Motor neuron (in vitro differentiated cells): Measurements from ENCODE around the gene TSPAN8. TPM values are rescaled to one million over a fixed set of nuclear protein-coding genes. Genes with fewer than 3 reads are reported as not detected.
"Not testable (repeated sequence)": the region's sequence is repeated elsewhere in the genome, so short reads cannot be mapped to it uniquely, and the experiment has no call there.

Source experiments
- ATAC-seq, 8 experiments: fragments of 200-7000 bp; cut with Tn5 transposase; replicated peaks in 6 of 8; 2 replicates each; pipeline ENCODE4 v1.8.0; 2021; ENCODE audit warnings: mild to moderate bottlenecking in 8 of 8, moderate library complexity in 8 of 8
- H3K27ac ChIP-seq, 2 donors: fragments of 250-450 bp; sonication (Bioruptor Pico); 2 replicates each; pipeline ENCODE4 v1.9.0; 2021; ENCODE audit warnings: antibody characterized with exemption in 2 of 2, mild to moderate bottlenecking in 2 of 2, moderate library complexity in 1 of 2
- H3K4me1 ChIP-seq, 2 donors: fragments of 250-450 bp; sonication (Bioruptor Pico); replicated peaks in 1 of 2; 2 replicates each; pipeline ENCODE4 v1.6.1; 2021; ENCODE audit warnings: antibody characterized with exemption in 2 of 2, mild to moderate bottlenecking in 2 of 2, moderate library complexity in 1 of 2
- H3K4me3 ChIP-seq, 5 donors: fragments of 250-450 bp; sonication (Bioruptor Pico); 2 replicates each; pipeline ENCODE4 v1.9.0; 2021; ENCODE audit warnings: antibody characterized with exemption in 5 of 5, mild to moderate bottlenecking in 5 of 5, moderate library complexity in 4 of 5
- WGBS, 10 experiments: fragments of 450-650 bp; shearing (Covaris generic); methylation state at CpG; one replicate each; pipeline ENCODE4 v1.0.0; 2022; 5-methylcytosine and 5-hydroxymethylcytosine counted together
- in situ Hi-C, 9 experiments: fragments of 400-800 bp; cut with MboI; loops; one replicate each; pipeline ENCODE4 v1.15.0; 2021; ENCODE audit warnings: low sequenced_read_pairs in 9 of 9, low pct_unique_long_range_greater_than_20kb in 2 of 9; ENCODE audit not compliant: unreplicated experiment in 9 of 9
- total RNA-seq, 8 experiments: library from RNA; unstranded; fragments of 300-600 nt; gene quantifications; 2 replicates each; pipeline versions ENCODE4 v1.2.3 to v1.2.4, GENCODE V29; 2022

TSPAN8 gene
- total RNA-seq, 8 experiments from 2014 or later: 0.11 to 0.25 (median 0.21) TPM; not detected in 5

- in situ Hi-C loops: no loop called here
- ATAC-seq: no peak
- WGBS, 10 experiments: 0 to 100% (median 59%) methylated on average over 1 to 2 of the region's 2 CpGs; no CpG with 5 or more reads in 2 of the 10 experiments
Measured at GRCh38 chr12:71135077-71135811, 22.6 kb downstream of the TSPAN8 start.

GRCh38 chr12:71134405-71134804 is 23.4 kb downstream of the TSPAN8 start:
- no peak overlapping the region for H3K4me3 ChIP-seq
- ATAC-seq: no peak
- WGBS, 10 experiments: 0 to 73% (median 44%) methylated on average over 1 to 2 of the region's 2 CpGs

More at GRCh38 chr12:71135077-71135811, 22.6 kb downstream of the TSPAN8 start:
- Histone ChIP-seq H3K27ac (no peak overlapping the region), H3K4me3 (no peak overlapping the region), H3K4me1 (no peaks in the 10 kb centered on the region)

GRCh38 chr12:71130521-71131069 is 27.2 kb downstream of the TSPAN8 start:
- Histone ChIP-seq H3K4me3 (no peak overlapping the region), H3K27ac (no peak overlapping the region), H3K4me1 (no peaks in the 10 kb centered on the region)
- no peak for ATAC-seq
- in situ Hi-C loops: no loop called here
- 0 to 33% (median 0%) methylated on average over 1 of the region's 1 CpG; no CpG with 5 or more reads in 1 of the 10 experiments for WGBS, 10 experiments

More at GRCh38 chr12:71134405-71134804, 23.4 kb downstream of the TSPAN8 start:
- in situ Hi-C loops: no loop called here
- Histone ChIP-seq H3K27ac (no peak overlapping the region), H3K4me1 (no peaks in the 10 kb centered on the region)

- Histone ChIP-seq H3K4me1 (no peaks in the 10 kb centered on the region), H3K4me3 (no peak overlapping the region), H3K27ac (no peak overlapping the region)
- WGBS, 10 experiments: 15 to 82% (median 47%) methylated on average over 1 to 2 of the region's 2 CpGs
- ATAC-seq: no peak
- in situ Hi-C loops: no loop called here
Measured at GRCh38 chr12:71129364-71129763, 28.4 kb downstream of the TSPAN8 start.

GRCh38 chr12:71128191-71128788 is 29.5 kb downstream of the TSPAN8 start:
- in situ Hi-C loops: no loop called here
- Histone ChIP-seq H3K27ac (no peak overlapping the region), H3K4me3 (no peak overlapping the region), H3K4me1 (no peaks in the 10 kb centered on the region)
- 0 to 83% (median 14%) methylated on average over 1 of the region's 1 CpG; no CpG with 5 or more reads in 3 of the 10 experiments for WGBS, 10 experiments
- no peak for ATAC-seq

GRCh38 chr12:71125949-71126348 is 31.9 kb downstream of the TSPAN8 start:
- WGBS, 10 experiments: 33 to 100% (median 88%) methylated on average over 1 of the region's 1 CpG; no CpG with 5 or more reads in 3 of the 10 experiments
- in situ Hi-C loops: no loop called here
- H3K27ac ChIP-seq: no peak overlapping the region
- no peaks in the 10 kb centered on the region for H3K4me1 ChIP-seq
- no peak overlapping the region for H3K4me3 ChIP-seq
- ATAC-seq: no peak

- ATAC-seq: peak in 3 of 8 experiments; percentile 44 to 58 (median 51)
- H3K4me3 ChIP-seq: no peak overlapping the region
- 0 to 83% (median 20%) methylated on average over 1 to 2 of the region's 2 CpGs; no CpG with 5 or more reads in 4 of the 10 experiments for WGBS, 10 experiments
- H3K4me1 ChIP-seq: no peaks in the 10 kb centered on the region
- in situ Hi-C loops: no loop called here
- H3K27ac ChIP-seq: no peak overlapping the region
Measured at GRCh38 chr12:71125515-71125914, 32.3 kb downstream of the TSPAN8 start.

- in situ Hi-C loops: no loop called here
- Histone ChIP-seq H3K4me3 (no peak overlapping the region), H3K27ac (no peak overlapping the region), H3K4me1 (no peaks in the 10 kb centered on the region)
- ATAC-seq: no peak
- WGBS, 10 experiments: 25 to 96% (median 74%) methylated on average over 1 to 5 of the region's 5 CpGs; no CpG with 5 or more reads in 1 of the 10 experiments
Measured at GRCh38 chr12:71124835-71125460, 32.9 kb downstream of the TSPAN8 start.

- WGBS, 10 experiments: 0 to 100% (median 40%) methylated on average over 1 of the region's 1 CpG; no CpG with 5 or more reads in 3 of the 10 experiments
- H3K4me3 ChIP-seq, H3K4me1 ChIP-seq, H3K27ac ChIP-seq, in situ Hi-C loops, ATAC-seq: not testable (repeated sequence)
Measured at GRCh38 chr12:71113148-71113547, 44.7 kb downstream of the TSPAN8 start.

- WGBS, 10 experiments: 10 to 100% (median 87%) methylated on average over 1 to 4 of the region's 5 CpGs; no CpG with 5 or more reads in 3 of the 10 experiments
- no peak overlapping the region for H3K27ac ChIP-seq
- in situ Hi-C loops: no loop called here
- H3K4me1 ChIP-seq: no peaks in the 10 kb centered on the region
- H3K4me3 ChIP-seq: no peak overlapping the region
- no peak for ATAC-seq
Measured at GRCh38 chr12:71109834-71110233, 48.0 kb downstream of the TSPAN8 start.

GRCh38 chr12:71108355-71108754 is 49.4 kb downstream of the TSPAN8 start:
- in situ Hi-C loops: no loop called here
- Histone ChIP-seq H3K27ac (no peak overlapping the region), H3K4me1 (no peaks in the 10 kb centered on the region), H3K4me3 (no peak overlapping the region)
- 0 to 100% (median 83%) methylated on average over 1 to 3 of the region's 3 CpGs; no CpG with 5 or more reads in 1 of the 10 experiments for WGBS, 10 experiments
- no peak for ATAC-seq

GRCh38 chr12:71107936-71108335 is 49.9 kb downstream of the TSPAN8 start:
- Histone ChIP-seq H3K4me1 (no peaks in the 10 kb centered on the region), H3K27ac (no peak overlapping the region), H3K4me3 (no peak overlapping the region)
- no peak for ATAC-seq
- in situ Hi-C loops: no loop called here
- 0 to 90% (median 43%) methylated on average over 1 of the region's 1 CpG; no CpG with 5 or more reads in 3 of the 10 experiments for WGBS, 10 experiments

GRCh38 chr12:71105956-71106355 is 51.8 kb downstream of the TSPAN8 start:
- in situ Hi-C loops: no loop called here
- H3K4me3 ChIP-seq: no peak overlapping the region
- no peak for ATAC-seq
- H3K4me1 ChIP-seq: no peaks in the 10 kb centered on the region
- no peak overlapping the region for H3K27ac ChIP-seq
